GM23338 (cell line): ENCODE data around the gene MTCL1. TPM values are rescaled to one million over a fixed set of nuclear protein-coding genes. Genes with fewer than 3 reads are reported as not detected.

Experiments used
- ATAC-seq: fragments of 200-7000 bp; cut with Tn5 transposase; 3 replicates; pipeline ENCODE4 v1.9.1; 2020
- DNase-seq: peaks from one replicate; pipeline ENCODE4 v3.0.0-alpha.2; 2015; ENCODE audit warnings: low spot score
- H2AFZ ChIP-seq: fragments of 200-600 bp; sonication (generic); 2 replicates; pipeline ENCODE4 v1.8.0; 2016; ENCODE audit warnings: antibody characterized with exemption, mild to moderate bottlenecking, moderate library complexity
- H3F3A ChIP-seq: fragments of 200-600 bp; sonication (generic); replicated peaks from 2 replicates; pipeline ENCODE4 v1.8.0; 2017; ENCODE audit warnings: antibody characterized with exemption, mixed run types, low read depth
- H3K27ac ChIP-seq: fragments of 200-600 bp; sonication (generic); 2 replicates; pipeline ENCODE4 v1.6.1; 2016; ENCODE audit warnings: low read depth
- H3K27me3 ChIP-seq: fragments of 200-600 bp; sonication (generic); 2 replicates; pipeline ENCODE4 v1.8.0; 2016; ENCODE audit warnings: mild to moderate bottlenecking, mixed run types, moderate library complexity; ENCODE audit not compliant: insufficient read depth
- H3K36me3 ChIP-seq: fragments of 200-600 bp; sonication (generic); 2 replicates; pipeline ENCODE4 v1.8.0; 2016; ENCODE audit warnings: mild to moderate bottlenecking; ENCODE audit not compliant: insufficient read depth
- H3K4me1 ChIP-seq: fragments of 200-600 bp; sonication (generic); 2 replicates; pipeline ENCODE4 v1.8.0; 2016; ENCODE audit warnings: mild to moderate bottlenecking, moderate library complexity; ENCODE audit not compliant: insufficient read depth
- H3K4me2 ChIP-seq: fragments of 200-600 bp; sonication (generic); 2 replicates; pipeline ENCODE4 v1.7.1; 2017; ENCODE audit warnings: mixed run types
- H3K4me3 ChIP-seq: fragments of 200-600 bp; sonication (generic); 2 replicates; pipeline ENCODE4 v1.6.1; 2016; ENCODE audit warnings: mixed run types
- H3K79me2 ChIP-seq: fragments of 200-600 bp; sonication (generic); replicated peaks from 2 replicates; pipeline ENCODE4 v1.8.0; 2017; ENCODE audit warnings: mild to moderate bottlenecking; ENCODE audit not compliant: insufficient read depth
- H3K9me2 ChIP-seq: fragments of 200-600 bp; sonication (generic); 2 replicates; pipeline ENCODE4 v1.8.0; 2017; ENCODE audit not compliant: insufficient read depth
- H4K20me1 ChIP-seq: fragments of 200-600 bp; sonication (generic); replicated peaks from 2 replicates; pipeline ENCODE4 v1.8.0; 2017; ENCODE audit warnings: mild to moderate bottlenecking; ENCODE audit not compliant: insufficient read depth
- H3K27ac Mint-ChIP-seq: 2 replicates; pipeline ENCODE4 v1.8.0; 2020; ENCODE audit warnings: inconsistent platforms, mild to moderate bottlenecking, moderate library complexity, mixed read lengths
- H3K27me3 Mint-ChIP-seq: 3 replicates; pipeline ENCODE4 v1.8.0; 2022; ENCODE audit warnings: low read depth, mild to moderate bottlenecking, moderate library complexity, mixed read lengths, inconsistent platforms; ENCODE audit not compliant: insufficient read depth, poor library complexity
- H3K36me3 Mint-ChIP-seq: 3 replicates; pipeline ENCODE4 v1.8.0; 2021; ENCODE audit warnings: low read depth, mild to moderate bottlenecking, inconsistent platforms, moderate library complexity, mixed read lengths
- H3K4me1 Mint-ChIP-seq: 3 replicates; pipeline ENCODE4 v1.8.0; 2020; ENCODE audit warnings: mild to moderate bottlenecking, inconsistent platforms, mixed read lengths
- H3K4me3 Mint-ChIP-seq: 3 replicates; pipeline ENCODE4 v1.8.0; 2021; ENCODE audit warnings: moderate library complexity, mild to moderate bottlenecking, inconsistent platforms, mixed read lengths
- H3K9me3 Mint-ChIP-seq: 3 replicates; pipeline ENCODE4 v1.8.0; 2020; ENCODE audit warnings: moderate library complexity, mild to moderate bottlenecking, inconsistent platforms, mixed read lengths
- CREB1 ChIP-seq: fragments of 250-450 bp; sonication (Bioruptor Pico); IDR thresholded peaks from 2 replicates; pipeline ENCODE4 v1.5.0; 2020; ENCODE audit warnings: low read depth, mild to moderate bottlenecking, moderate library complexity
- ETS1 ChIP-seq: IDR thresholded peaks from 2 replicates; pipeline ENCODE4 v1.6.1; 2016; ENCODE audit warnings: antibody characterized with exemption
- EZH2 ChIP-seq: fragments of 200-600 bp; sonication (generic); IDR thresholded peaks from one replicate; pipeline ENCODE4 v1.8.0; 2017; ENCODE audit warnings: antibody characterized with exemption, mild to moderate bottlenecking, low read depth; ENCODE audit not compliant: unreplicated experiment
- JUNB ChIP-seq: IDR thresholded peaks from one replicate; pipeline ENCODE4 v1.6.1; 2016; ENCODE audit warnings: antibody characterized with exemption; ENCODE audit not compliant: unreplicated experiment
- NANOG ChIP-seq: IDR thresholded peaks from 2 replicates; pipeline ENCODE4 v1.6.1; 2016; ENCODE audit warnings: antibody characterized with exemption, borderline replicate concordance
- POLR2AphosphoS5 ChIP-seq: IDR thresholded peaks from 2 replicates; pipeline ENCODE4 v1.6.1; 2016; ENCODE audit warnings: antibody characterized with exemption, low read depth
- REST ChIP-seq: IDR thresholded peaks from one replicate; pipeline ENCODE4 v1.6.1; 2018; ENCODE audit warnings: antibody characterized with exemption; ENCODE audit not compliant: unreplicated experiment
- STAT1 ChIP-seq: IDR thresholded peaks from one replicate; pipeline ENCODE4 v1.6.1; 2016; ENCODE audit warnings: antibody characterized with exemption; ENCODE audit not compliant: unreplicated experiment
- ZNF114 ChIP-seq: fragments of 250-450 bp; sonication (Bioruptor Pico); IDR thresholded peaks from 2 replicates; pipeline ENCODE4 v1.5.0; 2020; ENCODE audit warnings: mild to moderate bottlenecking, moderate library complexity
- ZNF331 ChIP-seq: fragments of 250-450 bp; sonication (Bioruptor Pico); IDR thresholded peaks from 2 replicates; pipeline ENCODE4 v1.5.0; 2020; ENCODE audit warnings: low read depth, mild to moderate bottlenecking, moderate library complexity
- polyA plus RNA-seq: library from polyadenylated mRNA; unstranded; fragments of >200 nt; fragmentation: Nextera tagmentation; extraction: Ambion mirVana; gene quantifications from 2 replicates; pipeline ENCODE4 v1.2.1, GENCODE V29; 2016
- total RNA-seq: library from RNA; depleted of rRNA; stranded (reverse); fragments of >200 nt; shearing (Covaris generic); gene quantifications from 2 replicates; pipeline ENCODE4 v1.2.3, GENCODE V29; 2014

Gene MTCL1
- total and polyA plus RNA-seq, 2 experiments from 2014 or later: 14.4 to 45.0 TPM

GRCh38 chr18:8816816-8817215 is 111.5 kb downstream of the MTCL1 start:
- Histone ChIP-seq H3K4me2 (no peak overlapping the region), H3K4me3 (no peak overlapping the region), H3K9me2 (no peaks in the 10 kb centered on the region; the same call in 1 of the 2 replicates), H3K27ac (no peak overlapping the region), H3K36me3 (peaks cover 26% of the 10 kb centered on the region; the same call in 1 of the 2 replicates), H3F3A (no peaks in the 10 kb centered on the region), H3K79me2 (no peaks in the 10 kb centered on the region), H4K20me1 (peaks cover 5% of the 10 kb centered on the region; the same call in 1 of the 2 replicates), H2AFZ (no peak overlapping the region), H3K27me3 (no peaks in the 10 kb centered on the region), H3K4me1 (no peaks in the 10 kb centered on the region; the same call in 1 of the 2 replicates)
- DNase-seq (no peak), ATAC-seq (no peak)
- TF ChIP-seq CREB1 (no peak), JUNB (no peak), ETS1 (no peak), ZNF114 (CRISPR knock-in tag) (no peak), EZH2 (no peak), NANOG (no peak), POLR2AphosphoS5 (no peak), REST (no peak)
- H3K4me3 Mint-ChIP-seq: no peak overlapping the region
- no peaks in the 10 kb centered on the region for H3K4me1 Mint-ChIP-seq
- H3K27ac Mint-ChIP-seq: no peak overlapping the region
- H3K36me3 Mint-ChIP-seq: peaks cover 65% of the 10 kb centered on the region
- no peaks in the 10 kb centered on the region for H3K9me3 Mint-ChIP-seq
- no peaks in the 10 kb centered on the region for H3K27me3 Mint-ChIP-seq

GRCh38 chr18:8818982-8819381 is 113.6 kb downstream of the MTCL1 start:
- Mint-ChIP-seq H3K9me3 (no peaks in the 10 kb centered on the region), H3K27ac (no peak overlapping the region)

More at GRCh38 chr18:8818982-8819381, 113.6 kb downstream of the MTCL1 start:
- Histone ChIP-seq H4K20me1 (peaks cover 5% of the 10 kb centered on the region; the same call in 1 of the 2 replicates), H3F3A (no peaks in the 10 kb centered on the region), H3K4me2 (no peak overlapping the region), H3K79me2 (no peaks in the 10 kb centered on the region), H3K4me3 (no peak overlapping the region), H3K36me3 (peaks cover 26% of the 10 kb centered on the region; the same call in 1 of the 2 replicates), H3K4me1 (no peaks in the 10 kb centered on the region; the same call in 1 of the 2 replicates), H3K27me3 (no peaks in the 10 kb centered on the region), H3K27ac (no peak overlapping the region), H3K9me2 (no peaks in the 10 kb centered on the region; the same call in 1 of the 2 replicates), H2AFZ (no peak overlapping the region)
- DNase-seq (no peak), ATAC-seq (no peak)
- peaks cover 60% of the 10 kb centered on the region for H3K36me3 Mint-ChIP-seq
- no peak overlapping the region for H3K4me3 Mint-ChIP-seq
- H3K4me1 Mint-ChIP-seq: no peaks in the 10 kb centered on the region
- TF ChIP-seq JUNB (no peak), CREB1 (no peak), STAT1 (no peak), ZNF331 (no peak), REST (no peak), ZNF114 (CRISPR knock-in tag) (no peak)
- no peaks in the 10 kb centered on the region for H3K27me3 Mint-ChIP-seq
